Measurements from ENCODE around the gene RBM4B.

RBM4B gene

DNA sequence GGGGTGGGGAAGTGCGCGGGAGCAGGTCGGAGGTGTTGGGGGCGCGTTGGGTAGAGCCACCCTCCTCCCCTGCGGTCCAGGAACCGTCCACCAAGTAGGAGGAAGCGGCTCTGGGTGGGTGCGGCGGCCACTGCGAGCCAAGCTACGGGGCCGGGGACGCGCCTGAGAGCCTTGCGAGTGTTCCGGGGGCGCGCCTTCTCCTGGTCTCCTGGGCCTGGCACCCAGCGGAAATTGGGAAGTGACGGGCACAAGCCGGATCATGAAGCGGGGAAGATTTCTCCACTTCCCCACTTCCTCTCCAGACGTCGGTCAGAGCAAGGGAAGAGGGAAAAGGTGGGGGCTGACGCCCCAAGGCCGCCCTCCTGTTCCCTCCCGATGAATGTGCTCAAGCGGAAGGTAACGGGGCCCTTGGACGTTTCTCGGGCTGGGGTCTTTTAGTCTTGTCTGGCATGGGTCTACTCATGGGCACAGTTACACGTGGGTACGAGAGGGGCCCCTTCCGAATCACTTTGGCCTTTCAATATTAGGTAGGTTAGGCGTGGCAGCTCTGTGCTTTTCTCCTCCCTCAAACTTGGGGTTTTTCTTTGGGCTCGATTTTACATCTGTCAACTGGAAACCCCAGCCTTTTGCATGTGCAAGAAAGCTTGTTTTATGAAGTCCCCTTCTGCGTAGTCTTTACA lies 60.4 kb downstream of the RBM4B start (continued):
- TF ChIP-seq PPARA (CRISPR knock-in tag; IDR thresholded peaks at IDR 0.05; ENCODE audit: borderline replicate concordance): no peak
- no peak for TF ChIP-seq ESRRG (CRISPR knock-in tag; IDR thresholded peaks at IDR 0.05)
- TF ChIP-seq ARNTL (CRISPR knock-in tag; IDR thresholded peaks at IDR 0.05; ENCODE audit: borderline replicate concordance, low read depth): no peak
- TF ChIP-seq SNAI2 (CRISPR knock-in tag; IDR thresholded peaks at IDR 0.05): no peak

DNA sequence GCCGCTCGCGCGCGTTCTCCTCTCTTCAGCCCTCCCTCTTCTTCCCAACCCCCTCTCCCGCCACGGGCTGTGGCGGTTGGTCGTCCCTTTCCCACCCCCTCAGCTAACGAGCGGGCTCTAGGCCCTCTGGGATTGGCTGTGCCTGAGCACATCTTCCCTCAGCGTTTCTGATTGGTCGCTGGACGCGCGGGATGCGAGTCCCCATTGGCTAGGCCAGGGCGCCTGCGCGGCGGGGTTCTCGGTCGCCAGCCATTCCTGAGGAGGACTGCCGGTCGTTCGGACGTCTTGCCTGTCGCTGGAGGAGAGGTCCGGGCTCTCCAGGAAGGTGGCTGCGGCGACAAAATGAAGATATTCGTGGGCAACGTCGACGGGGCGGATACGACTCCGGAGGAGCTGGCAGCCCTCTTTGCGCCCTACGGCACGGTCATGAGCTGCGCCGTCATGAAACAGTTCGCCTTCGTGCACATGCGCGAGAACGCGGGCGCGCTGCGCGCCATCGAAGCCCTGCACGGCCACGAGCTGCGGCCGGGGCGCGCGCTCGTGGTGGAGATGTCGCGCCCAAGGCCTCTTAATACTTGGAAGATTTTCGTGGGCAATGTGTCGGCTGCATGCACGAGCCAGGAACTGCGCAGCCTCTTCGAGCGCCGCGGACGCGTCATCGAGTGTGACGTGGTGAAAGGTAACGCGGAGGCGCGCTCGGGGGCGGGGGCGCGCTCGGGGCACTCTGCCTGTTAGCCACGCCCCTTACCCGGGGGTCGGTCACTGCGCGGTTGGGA lies 61.1 kb downstream of the RBM4B start, which contains the start of gene RBM14:
Gene RBM14 (plus strand): TSS at position 252 of the 776 bp plus-strand sequence. CDS start 91 bp downstream, at position 343.
- TF ChIP-seq ZNF8 (CRISPR knock-in tag; IDR thresholded peaks at IDR 0.05) (0 out of 2 replicates have a peak, but pooled peaks have one; percentile 23), ISL1 (CRISPR knock-in tag; IDR thresholded peaks at IDR 0.05) (no peak), TCF4 (CRISPR knock-in tag; IDR thresholded peaks at IDR 0.05; ENCODE audit: borderline replicate concordance) (no peak), ESRRG (CRISPR knock-in tag; IDR thresholded peaks at IDR 0.05) (no peak), TOX (CRISPR knock-in tag; IDR thresholded peaks at IDR 0.05; ENCODE audit: borderline replicate concordance) (no peak), ZFP30 (CRISPR knock-in tag; IDR thresholded peaks at IDR 0.05) (no peak), RARB (CRISPR knock-in tag; IDR thresholded peaks at IDR 0.05) (no peak), PPARA (CRISPR knock-in tag; IDR thresholded peaks at IDR 0.05; ENCODE audit: borderline replicate concordance) (no peak), ZNF70 (CRISPR knock-in tag; IDR thresholded peaks at IDR 0.05) (no peak; the same call in 1 of the 2 replicates), OSR1 (CRISPR knock-in tag; IDR thresholded peaks at IDR 0.05) (no peak), ZC3H10 (CRISPR knock-in tag; IDR thresholded peaks at IDR 0.05) (0 out of 2 replicates have a peak, but pooled peaks have one; percentile 2), BACH2 (CRISPR knock-in tag; IDR thresholded peaks at IDR 0.05; ENCODE audit: borderline replicate concordance) (0 out of 2 replicates have a peak, but pooled peaks have one; percentile 27), SNAI2 (CRISPR knock-in tag; IDR thresholded peaks at IDR 0.05) (peak; percentile 85; the same call in 1 of the 2 replicates), ARNTL (CRISPR knock-in tag; IDR thresholded peaks at IDR 0.05; ENCODE audit: borderline replicate concordance, low read depth) (no peak), ZFP3 (CRISPR knock-in tag; IDR thresholded peaks at IDR 0.05) (peak; percentile 85), GLIS3 (CRISPR knock-in tag; IDR thresholded peaks at IDR 0.05) (peak; percentile 74; the same call in 1 of the 2 replicates), CSDC2 (CRISPR knock-in tag; IDR thresholded peaks at IDR 0.05) (peak; percentile 90), ZNF565 (CRISPR knock-in tag; conservative IDR thresholded peaks at IDR 0.05; ENCODE audit: low read depth) (no peak)
- TF ChIP-seq, protein P1, sequence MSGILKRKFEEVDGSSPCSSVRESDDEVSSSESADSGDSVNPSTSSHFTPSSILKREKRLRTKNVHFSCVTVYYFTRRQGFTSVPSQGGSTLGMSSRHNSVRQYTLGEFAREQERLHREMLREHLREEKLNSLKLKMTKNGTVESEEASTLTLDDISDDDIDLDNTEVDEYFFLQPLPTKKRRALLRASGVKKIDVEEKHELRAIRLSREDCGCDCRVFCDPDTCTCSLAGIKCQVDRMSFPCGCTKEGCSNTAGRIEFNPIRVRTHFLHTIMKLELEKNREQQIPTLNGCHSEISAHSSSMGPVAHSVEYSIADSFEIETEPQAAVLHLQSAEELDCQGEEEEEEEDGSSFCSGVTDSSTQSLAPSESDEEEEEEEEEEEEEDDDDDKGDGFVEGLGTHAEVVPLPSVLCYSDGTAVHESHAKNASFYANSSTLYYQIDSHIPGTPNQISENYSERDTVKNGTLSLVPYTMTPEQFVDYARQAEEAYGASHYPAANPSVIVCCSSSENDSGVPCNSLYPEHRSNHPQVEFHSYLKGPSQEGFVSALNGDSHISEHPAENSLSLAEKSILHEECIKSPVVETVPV (CRISPR knock-in tag; IDR thresholded peaks at IDR 0.05): no peak
- TF ChIP-seq, protein P2, sequence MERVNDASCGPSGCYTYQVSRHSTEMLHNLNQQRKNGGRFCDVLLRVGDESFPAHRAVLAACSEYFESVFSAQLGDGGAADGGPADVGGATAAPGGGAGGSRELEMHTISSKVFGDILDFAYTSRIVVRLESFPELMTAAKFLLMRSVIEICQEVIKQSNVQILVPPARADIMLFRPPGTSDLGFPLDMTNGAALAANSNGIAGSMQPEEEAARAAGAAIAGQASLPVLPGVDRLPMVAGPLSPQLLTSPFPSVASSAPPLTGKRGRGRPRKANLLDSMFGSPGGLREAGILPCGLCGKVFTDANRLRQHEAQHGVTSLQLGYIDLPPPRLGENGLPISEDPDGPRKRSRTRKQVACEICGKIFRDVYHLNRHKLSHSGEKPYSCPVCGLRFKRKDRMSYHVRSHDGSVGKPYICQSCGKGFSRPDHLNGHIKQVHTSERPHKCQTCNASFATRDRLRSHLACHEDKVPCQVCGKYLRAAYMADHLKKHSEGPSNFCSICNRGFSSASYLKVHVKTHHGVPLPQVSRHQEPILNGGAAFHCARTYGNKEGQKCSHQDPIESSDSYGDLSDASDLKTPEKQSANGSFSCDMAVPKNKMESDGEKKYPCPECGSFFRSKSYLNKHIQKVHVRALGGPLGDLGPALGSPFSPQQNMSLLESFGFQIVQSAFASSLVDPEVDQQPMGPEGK (CRISPR knock-in tag; IDR thresholded peaks at IDR 0.05; ENCODE audit: borderline replicate concordance): no peak
- TF ChIP-seq, protein P3, sequence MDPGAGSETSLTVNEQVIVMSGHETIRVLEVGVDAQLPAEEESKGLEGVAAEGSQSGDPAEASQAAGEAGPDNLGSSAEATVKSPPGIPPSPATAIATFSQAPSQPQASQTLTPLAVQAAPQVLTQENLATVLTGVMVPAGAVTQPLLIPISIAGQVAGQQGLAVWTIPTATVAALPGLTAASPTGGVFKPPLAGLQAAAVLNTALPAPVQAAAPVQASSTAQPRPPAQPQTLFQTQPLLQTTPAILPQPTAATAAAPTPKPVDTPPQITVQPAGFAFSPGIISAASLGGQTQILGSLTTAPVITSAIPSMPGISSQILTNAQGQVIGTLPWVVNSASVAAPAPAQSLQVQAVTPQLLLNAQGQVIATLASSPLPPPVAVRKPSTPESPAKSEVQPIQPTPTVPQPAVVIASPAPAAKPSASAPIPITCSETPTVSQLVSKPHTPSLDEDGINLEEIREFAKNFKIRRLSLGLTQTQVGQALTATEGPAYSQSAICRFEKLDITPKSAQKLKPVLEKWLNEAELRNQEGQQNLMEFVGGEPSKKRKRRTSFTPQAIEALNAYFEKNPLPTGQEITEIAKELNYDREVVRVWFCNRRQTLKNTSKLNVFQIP (CRISPR knock-in tag; IDR thresholded peaks at IDR 0.05; ENCODE audit: borderline replicate concordance, low read depth): no peak
- TF ChIP-seq, protein P4, sequence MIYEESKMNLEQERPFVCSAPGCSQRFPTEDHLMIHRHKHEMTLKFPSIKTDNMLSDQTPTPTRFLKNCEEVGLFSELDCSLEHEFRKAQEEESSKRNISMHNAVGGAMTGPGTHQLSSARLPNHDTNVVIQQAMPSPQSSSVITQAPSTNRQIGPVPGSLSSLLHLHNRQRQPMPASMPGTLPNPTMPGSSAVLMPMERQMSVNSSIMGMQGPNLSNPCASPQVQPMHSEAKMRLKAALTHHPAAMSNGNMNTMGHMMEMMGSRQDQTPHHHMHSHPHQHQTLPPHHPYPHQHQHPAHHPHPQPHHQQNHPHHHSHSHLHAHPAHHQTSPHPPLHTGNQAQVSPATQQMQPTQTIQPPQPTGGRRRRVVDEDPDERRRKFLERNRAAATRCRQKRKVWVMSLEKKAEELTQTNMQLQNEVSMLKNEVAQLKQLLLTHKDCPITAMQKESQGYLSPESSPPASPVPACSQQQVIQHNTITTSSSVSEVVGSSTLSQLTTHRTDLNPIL (CRISPR knock-in tag; IDR thresholded peaks at IDR 0.05; ENCODE audit: low read depth): no peak
- TF ChIP-seq, protein P5, sequence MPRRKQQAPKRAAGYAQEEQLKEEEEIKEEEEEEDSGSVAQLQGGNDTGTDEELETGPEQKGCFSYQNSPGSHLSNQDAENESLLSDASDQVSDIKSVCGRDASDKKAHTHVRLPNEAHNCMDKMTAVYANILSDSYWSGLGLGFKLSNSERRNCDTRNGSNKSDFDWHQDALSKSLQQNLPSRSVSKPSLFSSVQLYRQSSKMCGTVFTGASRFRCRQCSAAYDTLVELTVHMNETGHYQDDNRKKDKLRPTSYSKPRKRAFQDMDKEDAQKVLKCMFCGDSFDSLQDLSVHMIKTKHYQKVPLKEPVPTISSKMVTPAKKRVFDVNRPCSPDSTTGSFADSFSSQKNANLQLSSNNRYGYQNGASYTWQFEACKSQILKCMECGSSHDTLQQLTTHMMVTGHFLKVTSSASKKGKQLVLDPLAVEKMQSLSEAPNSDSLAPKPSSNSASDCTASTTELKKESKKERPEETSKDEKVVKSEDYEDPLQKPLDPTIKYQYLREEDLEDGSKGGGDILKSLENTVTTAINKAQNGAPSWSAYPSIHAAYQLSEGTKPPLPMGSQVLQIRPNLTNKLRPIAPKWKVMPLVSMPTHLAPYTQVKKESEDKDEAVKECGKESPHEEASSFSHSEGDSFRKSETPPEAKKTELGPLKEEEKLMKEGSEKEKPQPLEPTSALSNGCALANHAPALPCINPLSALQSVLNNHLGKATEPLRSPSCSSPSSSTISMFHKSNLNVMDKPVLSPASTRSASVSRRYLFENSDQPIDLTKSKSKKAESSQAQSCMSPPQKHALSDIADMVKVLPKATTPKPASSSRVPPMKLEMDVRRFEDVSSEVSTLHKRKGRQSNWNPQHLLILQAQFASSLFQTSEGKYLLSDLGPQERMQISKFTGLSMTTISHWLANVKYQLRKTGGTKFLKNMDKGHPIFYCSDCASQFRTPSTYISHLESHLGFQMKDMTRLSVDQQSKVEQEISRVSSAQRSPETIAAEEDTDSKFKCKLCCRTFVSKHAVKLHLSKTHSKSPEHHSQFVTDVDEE (CRISPR knock-in tag; IDR thresholded peaks at IDR 0.05): peak; percentile 88
- peak; percentile 97 for ATAC-seq

Measured in SK-N-SH treated with all-trans-retinoic acid at 6 μM for 48 hours (cell line).